Esophagus squamous epithelium (tissue), 4 donors: ENCODE measurements around the gene CDK18.

ENCODE experiments used
- CTCF ChIP-seq, 6 experiments: fragments of 450-650 bp in 4 of 6; fragments of 200-600 bp in 2 of 6; sonication (generic) in 2 of 6; IDR thresholded peaks; one replicate each; pipeline ENCODE4 v1.5.1; 2016 to 2019; ENCODE audit warnings: antibody characterized with exemption in 6 of 6, mild to moderate bottlenecking in 4 of 6, moderate library complexity in 4 of 6
- POLR2A ChIP-seq, 4 donors: fragments of 450-650 bp; IDR thresholded peaks; one replicate each; pipeline ENCODE4 v1.6.1; 2017; ENCODE audit warnings: antibody characterized with exemption in 4 of 4, mild to moderate bottlenecking in 4 of 4, moderate library complexity in 3 of 4

GRCh38 chr1:205577874-205578658 lies 73.6 kb downstream of the CDK18 start:
- no peak for TF ChIP-seq POLR2A (IDR thresholded peaks at IDR 0.05)
- no peak for TF ChIP-seq CTCF (IDR thresholded peaks at IDR 0.05)
